Tibial nerve (tissue), 3 donors: ENCODE data around the gene C1QBP.

Experiments used
- CTCF ChIP-seq, 5 experiments: fragments of 200-600 bp in 3 of 5; fragments of 450-650 bp in 2 of 5; sonication (generic) in 3 of 5; IDR thresholded peaks; one replicate each; pipeline ENCODE4 v1.5.1; 2016 to 2019; ENCODE audit warnings: antibody characterized with exemption in 5 of 5, mild to moderate bottlenecking in 3 of 5, moderate library complexity in 2 of 5
- POLR2A ChIP-seq, 2 donors: fragments of 450-650 bp; IDR thresholded peaks; one replicate each; pipeline ENCODE4 v1.6.1; 2017; ENCODE audit warnings: antibody characterized with exemption in 2 of 2, mild to moderate bottlenecking in 2 of 2, moderate library complexity in 2 of 2

GRCh38 chr17:5418858-5419355 lies 20.0 kb downstream of the C1QBP start:
- no peak for TF ChIP-seq CTCF (IDR thresholded peaks at IDR 0.05)
- TF ChIP-seq POLR2A (IDR thresholded peaks at IDR 0.05) = no peak
